H1 (cell line): ENCODE measurements around the gene PTMA. TPM values are rescaled to one million over a fixed set of nuclear protein-coding genes. Genes with fewer than 3 reads are reported as not detected.

Experiments used
- ASH2L ChIP-seq: fragments of 200-600, 300-600 bp; sonication (generic); IDR thresholded peaks from one replicate; pipeline ENCODE4 v1.7.1; 2017; ENCODE audit warnings: low read length
- BACH1 ChIP-seq: IDR thresholded peaks from 2 replicates; pipeline ENCODE4 v1.6.1; 2012; ENCODE audit warnings: low read length, improper control_type of control experiment
- CBX5 ChIP-seq: fragments of 300-800, 300-1000 bp; sonication (generic); IDR thresholded peaks from 2 replicates; pipeline ENCODE4 v1.7.1; 2016; ENCODE audit warnings: antibody characterized with exemption, low read length, low read depth
- CREB1 ChIP-seq: IDR thresholded peaks from 2 replicates; pipeline ENCODE4 v1.6.1; 2012; ENCODE audit warnings: inconsistent platforms
- EGR1 ChIP-seq: IDR thresholded peaks from 2 replicates; pipeline ENCODE4 v1.6.1; 2011; ENCODE audit warnings: low read depth, low read length, borderline replicate concordance
- EZH2 ChIP-seq: fragments of 200-600 bp; sonication (generic); IDR thresholded peaks from 2 replicates; pipeline ENCODE4 v1.7.1; 2012; ENCODE audit warnings: low read depth, mild to moderate bottlenecking, moderate library complexity, low read length, inconsistent platforms; ENCODE audit not compliant: severe bottlenecking
- FOSL1 ChIP-seq: IDR thresholded peaks from 2 replicates; pipeline ENCODE4 v1.6.1; 2011; ENCODE audit warnings: mild to moderate bottlenecking, low read depth, low read length, moderate library complexity; ENCODE audit not compliant: insufficient read depth
- GABPA ChIP-seq: IDR thresholded peaks from 2 replicates; pipeline ENCODE4 v1.6.1; 2011; ENCODE audit warnings: mild to moderate bottlenecking, low read length, moderate library complexity, borderline replicate concordance; ENCODE audit not compliant: insufficient read depth
- GTF2F1 ChIP-seq: IDR thresholded peaks from 2 replicates; pipeline ENCODE4 v1.6.1; 2012; ENCODE audit warnings: low read depth, low read length, improper control_type of control experiment, borderline replicate concordance
- HDAC6 ChIP-seq: IDR thresholded peaks from one replicate; pipeline ENCODE4 v1.7.1; 2012; ENCODE audit warnings: low read depth, mild to moderate bottlenecking, inconsistent platforms, low read length, moderate library complexity
- JUN ChIP-seq: IDR thresholded peaks from 2 replicates; pipeline ENCODE4 v1.6.1; 2011; ENCODE audit warnings: low read depth, mild to moderate bottlenecking, improper control_type of control experiment, low read length
- JUND ChIP-seq: IDR thresholded peaks from 2 replicates; pipeline ENCODE4 v1.6.1; 2011; ENCODE audit warnings: mild to moderate bottlenecking, improper control_type of control experiment, low read length
- KDM1A ChIP-seq: fragments of 200-600, 300-600 bp; sonication (generic); IDR thresholded peaks from 2 replicates; pipeline ENCODE4 v1.7.1; 2016; ENCODE audit warnings: mild to moderate bottlenecking, low read length, borderline replicate concordance
- MAFK ChIP-seq: IDR thresholded peaks from 2 replicates; pipeline ENCODE4 v1.6.1; 2012; ENCODE audit warnings: low read depth, mild to moderate bottlenecking, improper control_type of control experiment, low read length
- NANOG ChIP-seq: IDR thresholded peaks from 2 replicates; pipeline ENCODE4 v1.6.1; 2011; ENCODE audit warnings: low read length, low read depth, mild to moderate bottlenecking, inconsistent platforms; ENCODE audit not compliant: insufficient read depth, poor library complexity, severe bottlenecking
- NRF1 ChIP-seq: IDR thresholded peaks from 2 replicates; pipeline ENCODE4 v1.6.1; 2011; ENCODE audit warnings: mild to moderate bottlenecking, low read depth, low read length, improper control_type of control experiment
- PHF8 ChIP-seq: fragments of 200-600 bp; sonication (generic); conservative IDR thresholded peaks from 2 replicates; pipeline ENCODE4 v1.7.1; 2012; ENCODE audit warnings: low read depth, mild to moderate bottlenecking, inconsistent platforms, low read length, moderate library complexity
- RAD21 ChIP-seq, 2 experiments: IDR thresholded peaks in 1 of 2; conservative IDR thresholded peaks in 1 of 2; 2 replicates each; pipeline ENCODE4 v1.6.1; 2011; ENCODE audit warnings: low read depth in 2 of 2, low read length in 2 of 2, improper control_type of control experiment in 1 of 2, inconsistent platforms in 1 of 2, mild to moderate bottlenecking in 1 of 2, moderate library complexity in 1 of 2
- RFX5 ChIP-seq: IDR thresholded peaks from 2 replicates; pipeline ENCODE4 v1.6.1; 2011; ENCODE audit warnings: low read depth, low read length, improper control_type of control experiment, borderline replicate concordance
- SIX5 ChIP-seq: IDR thresholded peaks from 2 replicates; pipeline ENCODE4 v1.6.1; 2011; ENCODE audit warnings: mild to moderate bottlenecking, low read depth, low read length
- SP1 ChIP-seq: IDR thresholded peaks from 2 replicates; pipeline ENCODE4 v1.6.1; 2011; ENCODE audit warnings: low read depth, low read length
- SP2 ChIP-seq: IDR thresholded peaks from 2 replicates; pipeline ENCODE4 v1.6.1; 2012; ENCODE audit warnings: mild to moderate bottlenecking, low read length, inconsistent platforms
- SRF ChIP-seq: IDR thresholded peaks from 2 replicates; pipeline ENCODE4 v1.6.1; 2011; ENCODE audit warnings: mild to moderate bottlenecking, low read depth, low read length, moderate library complexity
- SUZ12 ChIP-seq: fragments of 200-600 bp; sonication (generic); IDR thresholded peaks from 2 replicates; pipeline ENCODE4 v1.6.1; 2012; ENCODE audit warnings: mild to moderate bottlenecking, inconsistent platforms, low read length, moderate library complexity, mixed read lengths
- TAF1 ChIP-seq: IDR thresholded peaks from 2 replicates; pipeline ENCODE4 v1.6.1; 2011; ENCODE audit warnings: mild to moderate bottlenecking, low read depth, low read length
- YY1 ChIP-seq: IDR thresholded peaks from 2 replicates; pipeline ENCODE4 v1.6.1; 2011; ENCODE audit warnings: low read depth, mild to moderate bottlenecking, low read length
- polyA plus RNA-seq, 7 experiments: library from polyadenylated mRNA; depleted of rRNA in 3 of 7; stranded (reverse) in 5 of 7; unstranded in 2 of 7; fragments of >200 nt in 5 of 7; fragments of 200-250 nt in 2 of 7; gene quantifications; 1 replicate in 5 of 7; 2 replicates in 1 of 7; 4 replicates in 1 of 7; pipeline versions ENCODE4 v1.2.1 to v1.2.3, GENCODE V29; 2011 to 2013; ENCODE audit warnings: missing spikeins in 2 of 7, mixed read lengths in 2 of 7
- total RNA-seq: library from RNA; stranded (reverse); fragmentation: NEBNext Ultra II Directional; extraction: Animal tissue kit (Norgen Biotek cat#: 25700); gene quantifications from 2 replicates; pipeline ENCODE4 v1.2.1, GENCODE V29; 2021

PTMA gene
- total and polyA plus RNA-seq, 2 of the 8 experiments (the other 6 are each of a cell fraction or from before 2014, with no cell fraction given), result 683 to 2,680 TPM

DNA sequence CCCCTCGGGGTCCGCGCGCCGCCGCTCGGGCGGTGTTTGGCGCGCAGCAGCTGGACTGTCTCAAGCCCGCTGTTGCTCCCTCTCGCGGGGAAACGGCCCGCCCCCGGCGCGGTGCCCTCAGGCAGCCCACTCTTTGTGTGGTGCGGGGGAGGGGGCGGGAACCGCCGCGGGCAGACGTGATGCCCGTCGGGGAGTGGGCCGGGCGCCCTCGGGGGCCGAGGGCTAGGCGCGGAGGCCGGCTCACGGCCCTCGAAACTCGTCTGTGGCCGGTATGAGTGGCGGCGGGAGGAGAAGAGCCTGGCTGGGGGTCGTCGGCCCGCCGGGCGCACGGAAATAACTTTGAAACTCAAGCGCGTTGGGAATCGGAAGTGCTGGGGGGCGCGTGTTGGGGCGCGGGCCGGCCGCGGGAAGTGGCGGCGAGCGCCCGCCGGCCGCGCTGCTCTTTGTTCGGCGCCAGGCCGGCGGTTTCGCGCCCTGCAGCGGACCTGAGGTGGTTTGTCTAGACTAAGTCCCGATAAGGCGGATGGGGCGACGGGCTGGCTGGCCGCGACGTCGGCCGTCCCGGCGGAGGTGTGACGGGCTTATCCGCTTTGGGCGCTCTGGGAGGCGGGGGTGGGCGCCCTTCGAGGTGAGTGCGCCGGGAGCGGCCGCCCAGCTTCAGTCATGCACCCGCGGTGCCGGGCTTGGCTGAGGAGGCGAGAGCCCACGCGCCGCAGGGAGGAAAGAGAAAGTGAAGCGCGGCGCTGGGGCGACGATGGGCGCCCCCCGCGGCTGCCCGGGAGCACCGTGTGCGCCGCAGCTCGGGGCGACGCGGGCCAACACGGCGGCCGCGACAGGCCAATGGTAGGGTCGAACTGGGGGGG is 679 bp downstream of the PTMA start (continued):
- no peak for TF ChIP-seq JUN
- TF ChIP-seq GTF2F1, result no peak
- TF ChIP-seq TAF1, result 0 out of 2 replicates have a peak, but pooled peaks have one; percentile 20
- no peak for TF ChIP-seq RFX5
- peak; percentile 71 for TF ChIP-seq PHF8
- TF ChIP-seq MAFK, result no peak
- TF ChIP-seq NRF1, result no peak
- no peak for TF ChIP-seq KDM1A
- no peak for TF ChIP-seq HDAC6
- TF ChIP-seq GABPA, result no peak
- no peak for TF ChIP-seq SP1
- no peak for TF ChIP-seq NANOG
- TF ChIP-seq RAD21 (IDR thresholded peaks at IDR 0.05 in 1 of 2, conservative IDR thresholded peaks at IDR 0.05 in 1 of 2; ENCODE audit: low read depth in 2 of 2, low read length in 2 of 2), result no peak
- no peak for TF ChIP-seq SRF
- TF ChIP-seq BACH1, result no peak
- TF ChIP-seq CBX5, result no peak
- peak; percentile 8 for TF ChIP-seq ASH2L
- TF ChIP-seq SP2, result no peak
- no peak for TF ChIP-seq JUND
- TF ChIP-seq CREB1, result no peak
- TF ChIP-seq SIX5, result no peak
- TF ChIP-seq YY1, result no peak
- TF ChIP-seq EGR1, result no peak
- no peak for TF ChIP-seq FOSL1
- TF ChIP-seq SUZ12, result no peak
- TF ChIP-seq EZH2, result no peak
